Stimulated activated CD8-positive, alpha-beta memory T cell treated with anti-CD3 and anti-CD28 coated beads, Interleukin-7, amount 100 ng/mL, for 48 hours (primary cell): ENCODE measurements around the gene C18orf63.

Experiments used
- DNase-seq, 2 donors: peaks; one replicate each; pipeline ENCODE4 v3.0.0-alpha.2; 2020; ENCODE audit warnings: low read depth in 1 of 2; ENCODE audit errors: extremely low read depth in 1 of 2

The C18orf63 gene

GRCh38 chr18:74373428-74373827 lies 57.8 kb downstream of the C18orf63 start:
- no peak for DNase-seq

GRCh38 chr18:74375999-74376398 lies 60.4 kb downstream of the C18orf63 start:
- DNase-seq: no peak

- DNase-seq: no peak
Observed at GRCh38 chr18:74376523-74376922, 60.9 kb downstream of the C18orf63 start.

GRCh38 chr18:74377776-74378175 lies 62.1 kb downstream of the C18orf63 start:
- no peak for DNase-seq

- no peak for DNase-seq
Observed at GRCh38 chr18:74378179-74378682, 62.6 kb downstream of the C18orf63 start.

- DNase-seq: no peak
Observed at GRCh38 chr18:74380916-74381315, 65.3 kb downstream of the C18orf63 start.

- no peak for DNase-seq
Observed at GRCh38 chr18:74381621-74382295, 66.1 kb downstream of the C18orf63 start.

GRCh38 chr18:74382481-74383017 lies 66.9 kb downstream of the C18orf63 start:
- DNase-seq: no peak

GRCh38 chr18:74387383-74387782 lies 71.7 kb downstream of the C18orf63 start:
- DNase-seq: no peak

- DNase-seq: no peak
Observed at GRCh38 chr18:74388227-74388626, 72.6 kb downstream of the C18orf63 start.

GRCh38 chr18:74389171-74389927 lies 73.7 kb downstream of the C18orf63 start:
- DNase-seq: no peak

GRCh38 chr18:74389991-74390390 lies 74.4 kb downstream of the C18orf63 start:
- DNase-seq: no peak

- DNase-seq: no peak
Observed at GRCh38 chr18:74390900-74391299, 75.3 kb downstream of the C18orf63 start.

GRCh38 chr18:74392323-74392722 lies 76.7 kb downstream of the C18orf63 start:
- DNase-seq: no peak

GRCh38 chr18:74395006-74395405 lies 79.4 kb downstream of the C18orf63 start:
- DNase-seq: no peak

GRCh38 chr18:74395648-74396154 lies 80.1 kb downstream of the C18orf63 start:
- DNase-seq: no peak

- DNase-seq: no peak
Observed at GRCh38 chr18:74396171-74397169, 80.8 kb downstream of the C18orf63 start.

- no peak for DNase-seq
Observed at GRCh38 chr18:74397572-74397971, 81.9 kb downstream of the C18orf63 start.

- DNase-seq: no peak
Observed at GRCh38 chr18:74399091-74399887, 83.7 kb downstream of the C18orf63 start.

- DNase-seq: no peak
Observed at GRCh38 chr18:74400813-74401212, 85.2 kb downstream of the C18orf63 start.
